Mucosa of descending colon (tissue), 3 donors: Measurements from ENCODE around the gene MYO18A. TPM values are rescaled to one million over a fixed set of nuclear protein-coding genes. Genes with fewer than 3 reads are reported as not detected.
A peak's percentile ranks its signal among the peaks of the same experiment; 100 is the strongest.

Experiments used
- ATAC-seq: fragments of 200-7000 bp; cut with Tn5 transposase; one replicate; pipeline ENCODE4 v1.9.1; 2020; ENCODE audit warnings: mild to moderate bottlenecking, moderate library complexity
- DNase-seq, 3 donors: peaks; one replicate each; pipeline ENCODE4 v3.0.0-alpha.2; 2020
- H3K36me3 ChIP-seq: fragments of 200-600 bp; one replicate; pipeline ENCODE4 v1.8.0; 2021; ENCODE audit warnings: low read depth, mild to moderate bottlenecking
- H3K4me1 ChIP-seq: fragments of 200-600 bp; one replicate; pipeline ENCODE4 v1.8.0; 2021; ENCODE audit warnings: low read depth, mild to moderate bottlenecking
- H3K4me3 ChIP-seq: fragments of 200-600 bp; one replicate; pipeline ENCODE4 v1.8.0; 2021; ENCODE audit warnings: mild to moderate bottlenecking
- H3K9me3 ChIP-seq: fragments of 200-600 bp; one replicate; pipeline ENCODE4 v1.8.0; 2021; ENCODE audit warnings: mild to moderate bottlenecking
- CTCF ChIP-seq: fragments of 200-600 bp; IDR thresholded peaks from one replicate; pipeline ENCODE4 v1.8.0; 2022; ENCODE audit warnings: antibody characterized with exemption, mild to moderate bottlenecking
- intact Hi-C, 2 donors: fragments of 100-400 bp; cut with DNase I in 1 of 2; cut with micrococcal nuclease in 1 of 2; formaldehyde crosslinking; loops; one replicate each; pipeline versions ENCODE4 v1.11.0 to v1.11.1; 2022; cut with DNase I, micrococcal nuclease
- total RNA-seq, 3 donors: library from RNA; stranded (reverse); fragmentation: NEBNext Ultra II Directional in 2 of 3; extraction: Animal tissue kit (Norgen Biotek cat#: 25700) in 2 of 3; gene quantifications; one replicate each; pipeline versions ENCODE4 v1.2.1 to v1.2.4, GENCODE V29; 2021 to 2023
- donor health status: DM: no; HTN: no; CAD: no; lungs with moderate emphysema.
- donor health status: DM: no; HTN: no; CAD: no.
- donor health status: DM: no; HTN: yes; CAD: no.

Gene MYO18A
- total RNA-seq, 3 donors from 2014 or later = 84.9 to 111 (median 93.3) TPM

GRCh38 chr17:29141514-29141876 is 38.7 kb downstream of the MYO18A start:
- no peak for ATAC-seq
- intact Hi-C loops = no loop called here
- Histone ChIP-seq H3K4me1 (peaks cover 20% of the 10 kb centered on the region), H3K4me3 (no peak overlapping the region), H3K9me3 (no peaks in the 10 kb centered on the region), H3K36me3 (no peaks in the 10 kb centered on the region)
- no peak for TF ChIP-seq CTCF
- DNase-seq = no peak

- ATAC-seq = peak; percentile 44
- DNase-seq = peak in 1 of 3 donors; percentile 69
These were observed 39.3 kb downstream of the MYO18A start for GRCh38 chr17:29140631-29141513.

GRCh38 chr17:29140051-29140621 is 40.1 kb downstream of the MYO18A start:
- intact Hi-C loops = no loop called here

More at GRCh38 chr17:29140631-29141513, 39.3 kb downstream of the MYO18A start:
- intact Hi-C loops = no loop called here
- no peak overlapping the region for H3K4me3 ChIP-seq
- H3K4me1 ChIP-seq = peaks cover 20% of the 10 kb centered on the region
- no peaks in the 10 kb centered on the region for H3K36me3 ChIP-seq
- no peaks in the 10 kb centered on the region for H3K9me3 ChIP-seq
- no peak for TF ChIP-seq CTCF

GRCh38 chr17:29138971-29139691 is 41.1 kb downstream of the MYO18A start:
- Histone ChIP-seq H3K9me3 (no peaks in the 10 kb centered on the region), H3K4me3 (no peak overlapping the region), H3K36me3 (no peaks in the 10 kb centered on the region), H3K4me1 (peaks cover 20% of the 10 kb centered on the region)
- DNase-seq (peak; percentile 40 to 80 (median 66)), ATAC-seq (peak; percentile 51)
- no peak for TF ChIP-seq CTCF
- intact Hi-C loops = no loop called here

More at GRCh38 chr17:29140051-29140621, 40.1 kb downstream of the MYO18A start:
- H3K9me3 ChIP-seq = no peaks in the 10 kb centered on the region
- no peak overlapping the region for H3K4me3 ChIP-seq
- peak; percentile 85 for ATAC-seq
- no peak for TF ChIP-seq CTCF
- H3K36me3 ChIP-seq = no peaks in the 10 kb centered on the region
- DNase-seq = peak; percentile 88 to 92 (median 89)
- H3K4me1 ChIP-seq = peaks cover 20% of the 10 kb centered on the region

GRCh38 chr17:29138184-29138955 is 41.8 kb downstream of the MYO18A start:
- TF ChIP-seq CTCF = no peak
- peak; percentile 8 for ATAC-seq
- peaks cover 20% of the 10 kb centered on the region for H3K4me1 ChIP-seq
- no peaks in the 10 kb centered on the region for H3K36me3 ChIP-seq
- no peaks in the 10 kb centered on the region for H3K9me3 ChIP-seq
- intact Hi-C loops = no loop called here
- H3K4me3 ChIP-seq = no peak overlapping the region
- DNase-seq = no peak
